HEK293 (cell line): ENCODE measurements around the gene SORL1.

Experiments used
- CTCF ChIA-PET: fragments of 350-600 bp; formaldehyde crosslinking; extraction: SDS; loops from one replicate; lab custom pipeline; 2021; ENCODE audit warnings: antibody characterized with exemption; lab: Yijun Ruan, JAX
- POLR2A ChIA-PET: fragments of 300-600 bp; formaldehyde crosslinking; extraction: SDS; loops from one replicate; lab custom pipeline; 2020; ENCODE audit warnings: antibody characterized with exemption, inconsistent platforms; lab: Yijun Ruan, JAX
- H3K27ac ChIP-seq: fragments of 200-500 bp; sonication (Bioruptor generic); 2 replicates; pipeline ENCODE4 v1.5.1; 2014; ENCODE audit warnings: low read depth, low read length, control low read depth, inconsistent platforms; ENCODE audit errors: extremely low read depth
- H3K36me3 ChIP-seq, 2 experiments: fragments of 200-500 bp in 1 of 2; sonication (Bioruptor generic) in 1 of 2; 1 replicate in 1 of 2; 2 replicates in 1 of 2; pipeline ENCODE4 v1.5.1; 2014 to 2017; ENCODE audit warnings: inconsistent platforms in 2 of 2, low read length in 2 of 2; ENCODE audit not compliant: control insufficient read depth in 2 of 2, insufficient read depth in 1 of 2
- H3K4me1 ChIP-seq: fragments of 200-500 bp; sonication (Bioruptor generic); 2 replicates; pipeline ENCODE4 v1.5.1; 2014; ENCODE audit warnings: mild to moderate bottlenecking, low read length, inconsistent platforms; ENCODE audit not compliant: control insufficient read depth, insufficient read depth
- H3K4me3 ChIP-seq: 2 replicates; pipeline ENCODE4 v1.5.1; 2011; ENCODE audit warnings: low read depth, mild to moderate bottlenecking, control low read depth, low read length, moderate library complexity
- H3K9me3 ChIP-seq: fragments of 200-500 bp; sonication (Bioruptor generic); 2 replicates; pipeline ENCODE4 v1.5.1; 2014; ENCODE audit warnings: low read depth, low read length, inconsistent platforms; ENCODE audit not compliant: control insufficient read depth, insufficient read depth
- ELK4 ChIP-seq: IDR thresholded peaks from 2 replicates; pipeline ENCODE4 v1.6.1; 2011; ENCODE audit warnings: mild to moderate bottlenecking, low read depth, low read length, borderline replicate concordance
- GFI1B ChIP-seq: fragments of 450-650 bp; formaldehyde crosslinking; IDR thresholded peaks from 2 replicates; pipeline ENCODE4 v1.5.1; 2016; ENCODE audit warnings: missing biosample characterization, missing genetic modification characterization
- GLI2 ChIP-seq: fragments of 450-650 bp; formaldehyde crosslinking; IDR thresholded peaks from 2 replicates; pipeline ENCODE4; 2017; ENCODE audit warnings: missing biosample characterization, missing genetic modification characterization, low read depth, borderline replicate concordance
- GLI4 ChIP-seq: fragments of 450-650 bp; formaldehyde crosslinking; IDR thresholded peaks from 2 replicates; pipeline ENCODE4 v1.5.1; 2016; ENCODE audit warnings: missing biosample characterization, missing genetic modification characterization
- GLIS2 ChIP-seq: fragments of 450-650 bp; formaldehyde crosslinking; IDR thresholded peaks from 2 replicates; pipeline ENCODE4 v1.5.1; 2016; ENCODE audit warnings: missing biosample characterization, missing genetic modification characterization
- PBX3 ChIP-seq: sonication (generic); formaldehyde crosslinking; IDR thresholded peaks from 2 replicates; pipeline ENCODE4 v1.8.1; 2022; ENCODE audit warnings: mild to moderate bottlenecking, moderate library complexity, missing genetic modification reagents
- PRDM1 ChIP-seq: fragments of 450-650 bp; formaldehyde crosslinking; IDR thresholded peaks from 2 replicates; pipeline ENCODE4; 2016; ENCODE audit warnings: missing biosample characterization, missing genetic modification characterization
- SP2 ChIP-seq: fragments of 450-650 bp; formaldehyde crosslinking; IDR thresholded peaks from 2 replicates; pipeline ENCODE4 v1.5.1; 2016; ENCODE audit warnings: missing biosample characterization, missing genetic modification characterization
- YY2 ChIP-seq: fragments of 450-650 bp; formaldehyde crosslinking; IDR thresholded peaks from 2 replicates; pipeline ENCODE4 v1.5.1; 2016; ENCODE audit warnings: missing biosample characterization, missing genetic modification characterization
- ZBTB20 ChIP-seq: fragments of 450-650 bp; formaldehyde crosslinking; IDR thresholded peaks from 2 replicates; pipeline ENCODE4 v1.5.1; 2016; ENCODE audit warnings: missing biosample characterization, missing genetic modification characterization
- ZBTB21 ChIP-seq: fragments of 450-650 bp; formaldehyde crosslinking; IDR thresholded peaks from 2 replicates; pipeline ENCODE4 v1.5.1; 2017; ENCODE audit warnings: missing biosample characterization, missing genetic modification characterization
- ZBTB7A ChIP-seq: fragments of 450-650 bp; formaldehyde crosslinking; IDR thresholded peaks from 2 replicates; pipeline ENCODE4 v1.5.1; 2016; ENCODE audit warnings: low read depth, missing biosample characterization, missing genetic modification characterization
- ZNF10 ChIP-seq: fragments of 450-650 bp; formaldehyde crosslinking; IDR thresholded peaks from 2 replicates; pipeline ENCODE4 v1.5.1; 2017; ENCODE audit warnings: missing biosample characterization, missing genetic modification characterization
- ZNF132 ChIP-seq: fragments of 450-650 bp; formaldehyde crosslinking; IDR thresholded peaks from 2 replicates; pipeline ENCODE4 v1.5.1; 2017; ENCODE audit warnings: missing biosample characterization, missing genetic modification characterization, borderline replicate concordance
- ZNF133 ChIP-seq: fragments of 450-650 bp; formaldehyde crosslinking; IDR thresholded peaks from 2 replicates; pipeline ENCODE4 v1.5.1; 2016; ENCODE audit warnings: missing biosample characterization, missing genetic modification characterization
- ZNF138 ChIP-seq: fragments of 450-650 bp; formaldehyde crosslinking; IDR thresholded peaks from 2 replicates; pipeline ENCODE4 v1.5.1; 2016; ENCODE audit warnings: missing biosample characterization, missing genetic modification characterization, borderline replicate concordance
- ZNF184 ChIP-seq: fragments of 450-650 bp; IDR thresholded peaks from 2 replicates; pipeline ENCODE4 v1.5.1; 2018; ENCODE audit warnings: missing biosample characterization, mild to moderate bottlenecking, missing genetic modification characterization
- ZNF202 ChIP-seq: fragments of 450-650 bp; formaldehyde crosslinking; IDR thresholded peaks from 2 replicates; pipeline ENCODE4 v1.5.1; 2016; ENCODE audit warnings: missing biosample characterization, missing genetic modification characterization, borderline replicate concordance
- ZNF426 ChIP-seq: fragments of 450-650 bp; formaldehyde crosslinking; IDR thresholded peaks from 2 replicates; pipeline ENCODE4 v1.5.1; 2017; ENCODE audit warnings: missing biosample characterization, missing genetic modification characterization, mild to moderate bottlenecking, inconsistent platforms, moderate library complexity
- ZNF514 ChIP-seq: fragments of 450-650 bp; formaldehyde crosslinking; IDR thresholded peaks from 2 replicates; pipeline ENCODE4 v1.5.1; 2016; ENCODE audit warnings: missing biosample characterization, missing genetic modification characterization
- ZNF626 ChIP-seq: fragments of 450-650 bp; sonication (Bioruptor Pico); formaldehyde crosslinking; IDR thresholded peaks from 2 replicates; pipeline ENCODE4 v1.5.1; 2018; ENCODE audit warnings: missing biosample characterization, missing genetic modification characterization, inconsistent platforms
- ZNF692 ChIP-seq: fragments of 450-650 bp; formaldehyde crosslinking; IDR thresholded peaks from 2 replicates; pipeline ENCODE4 v1.5.1; 2016; ENCODE audit warnings: missing biosample characterization, missing genetic modification characterization
- ZNF747 ChIP-seq: fragments of 450-650 bp; formaldehyde crosslinking; IDR thresholded peaks from 2 replicates; pipeline ENCODE4 v1.5.1; 2016; ENCODE audit warnings: missing biosample characterization, missing genetic modification characterization

The SORL1 gene

DNA sequence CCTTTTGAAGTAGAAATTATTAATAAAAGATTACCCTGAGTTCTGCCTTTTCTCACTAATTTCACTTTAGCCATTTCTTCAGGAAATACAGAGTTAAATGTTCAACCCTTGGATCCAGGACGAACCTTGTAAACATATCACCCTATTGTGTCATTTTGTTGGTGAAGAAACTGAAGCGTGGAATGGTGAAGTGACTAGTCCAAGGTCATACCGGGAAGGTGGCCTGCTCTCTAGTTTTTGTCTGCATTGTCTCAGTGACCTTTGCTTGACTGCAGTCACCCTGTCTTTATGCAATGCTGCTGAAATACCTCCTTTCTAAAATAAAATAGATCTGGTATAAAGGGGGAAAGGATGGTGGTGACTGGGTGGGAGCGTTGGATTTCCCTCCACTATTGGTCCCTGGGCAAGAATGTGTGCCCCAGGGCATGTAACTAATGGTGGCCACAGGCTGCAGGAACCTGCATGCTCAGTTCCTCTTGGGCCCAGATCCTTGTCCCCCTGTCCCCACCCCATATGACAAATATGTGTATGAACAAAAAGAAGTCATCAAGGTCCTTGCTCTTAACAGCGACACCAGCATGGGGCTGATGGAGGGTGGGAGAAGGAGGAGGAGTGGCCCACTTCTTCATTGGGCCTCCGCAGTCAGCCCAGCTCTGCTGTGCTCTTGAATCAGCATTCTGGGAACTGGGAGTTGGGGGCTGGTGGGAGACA, 1.6 kb downstream of the SORL1 start:
- ChIA-PET POLR2A (no interaction called here), CTCF (no interaction called here)
- no peaks in the 10 kb centered on the region for H3K4me1 ChIP-seq
- H3K27ac ChIP-seq: no peak overlapping the region
- no peak overlapping the region for H3K4me3 ChIP-seq
- no peaks in the 10 kb centered on the region for H3K36me3 ChIP-seq
- H3K9me3 ChIP-seq: no peaks in the 10 kb centered on the region
- TF ChIP-seq GFI1B (tag by site-specific recombination): no peak
- no peak for TF ChIP-seq ZNF133 (tag by site-specific recombination)
- TF ChIP-seq GLI4: no peak
- no peak for TF ChIP-seq ZBTB20 (tag by site-specific recombination)
- TF ChIP-seq ELK4: no peak
- no peak for TF ChIP-seq ZNF202 (tag by site-specific recombination)
- TF ChIP-seq ZNF184 (tag by site-specific recombination): no peak
- TF ChIP-seq SP2 (tag by site-specific recombination): no peak
- no peak for TF ChIP-seq ZNF132 (tag by site-specific recombination)
- TF ChIP-seq ZBTB7A (tag by site-specific recombination): no peak
- TF ChIP-seq ZNF514: no peak
- TF ChIP-seq ZNF747 (tag by site-specific recombination): no peak
- TF ChIP-seq GLIS2 (tag by site-specific recombination): no peak
- TF ChIP-seq PBX3 (CRISPR knock-in tag): no peak
- no peak for TF ChIP-seq YY2
- no peak for TF ChIP-seq ZNF692
- no peak for TF ChIP-seq GLI2 (tag by site-specific recombination)
- no peak for TF ChIP-seq ZNF426
- TF ChIP-seq ZNF626 (tag by site-specific recombination): no peak

- no peak overlapping the region for H3K27ac ChIP-seq
Observed at GRCh38 chr11:121455115-121455514, 3.0 kb downstream of the SORL1 start.

More at GRCh38 chr11:121455115-121455514, 3.0 kb downstream of the SORL1 start:
- TF ChIP-seq PRDM1: no peak
- no peak for TF ChIP-seq ZNF138 (tag by site-specific recombination)
- no peak for TF ChIP-seq ZBTB21 (tag by site-specific recombination)
- no peak for TF ChIP-seq ZNF10 (tag by site-specific recombination)
- TF ChIP-seq, all 188 proteins: peak for 0
- POLR2A ChIA-PET: no interaction called here
- Histone ChIP-seq H3K9me3 (no peaks in the 10 kb centered on the region), H3K4me1 (no peaks in the 10 kb centered on the region), H3K4me3 (no peak overlapping the region), H3K36me3 (no peaks in the 10 kb centered on the region)
- CTCF ChIA-PET: interaction anchor here (0.6 kb wide), 1 partner anchor 111 kb away, joined by 3 read pairs; no protein-coding TSS in a partner anchor
